ENCODE results near the gene SPINK9. TPM values are rescaled to one million over a fixed set of nuclear protein-coding genes. Genes with fewer than 3 reads are reported as not detected.
"Not testable (repeated sequence)": the region's sequence is repeated elsewhere in the genome, so short reads cannot be mapped to it uniquely, and the experiment has no call there.

SPINK9 gene
- total and polyA plus RNA-seq, 7 experiments from 2014 or later = 1.0 TPM; not detected in 6

DNA sequence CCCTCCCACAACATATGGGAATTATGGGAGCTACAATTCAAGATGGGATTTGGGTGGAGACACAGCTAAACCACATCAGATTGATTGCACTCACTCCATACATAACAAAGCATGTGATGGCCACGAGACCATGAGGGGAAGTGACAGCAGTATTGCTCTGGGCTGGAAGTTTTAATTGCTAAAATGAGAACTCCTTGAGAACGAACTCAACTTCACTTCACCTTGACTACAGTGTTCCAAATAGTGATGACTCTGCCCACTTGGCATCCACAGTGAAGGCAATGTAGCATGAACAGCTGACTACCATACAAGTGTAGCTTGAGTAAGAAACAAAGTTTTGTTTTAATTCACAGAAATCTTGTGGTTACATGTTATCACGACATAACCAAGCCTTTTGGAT is 23.9 kb upstream of the SPINK9 start:
- Histone ChIP-seq H3K27me3 (ENCODE audit: control insufficient read depth in 2 of 2, insufficient read depth in 2 of 2, low read length in 2 of 2) (no peaks in the 10 kb centered on the region), H3K4me3 (ENCODE audit: low read length) (no peak overlapping the region), H3K27ac (ENCODE audit: low read depth, low read length) (no peak overlapping the region), H3K36me3 (ENCODE audit: control insufficient read depth in 2 of 3, insufficient read depth in 3 of 3, low read length in 3 of 3) (no peaks in the 10 kb centered on the region), H3K4me1 (ENCODE audit: control insufficient read depth in 2 of 2, insufficient read depth in 2 of 2, low read length in 2 of 2) (no peaks in the 10 kb centered on the region), H3K9me3 (ENCODE audit: control insufficient read depth in 2 of 3, low read length in 3 of 3) (no peaks in the 10 kb centered on the region)
- ChIA-PET POLR2A (no interaction called here), CTCF (no interaction called here)
- intact Hi-C loops (cut with micrococcal nuclease) = loop anchor here in 1 of 2 donors (5.0 kb wide), 1 partner anchor 61 kb away; no protein-coding TSS in a partner anchor
- H3K27me3 Mint-ChIP-seq = peaks cover 0 to 11% (median 0%) of the 10 kb centered on the region in 5 donors
- peaks cover 0 to 15% (median 4%) of the 10 kb centered on the region in 5 donors for H3K36me3 Mint-ChIP-seq
- no peak overlapping the region for H3K27ac Mint-ChIP-seq
- ATAC-seq = no peak
- no peak for DNase-seq
- peaks cover 0 to 16% (median 6%) of the 10 kb centered on the region in 11 donors for H3K9me3 Mint-ChIP-seq
- H3K4me1 Mint-ChIP-seq = no peaks in the 10 kb centered on the region
- H3K4me3 Mint-ChIP-seq = no peak overlapping the region

DNA sequence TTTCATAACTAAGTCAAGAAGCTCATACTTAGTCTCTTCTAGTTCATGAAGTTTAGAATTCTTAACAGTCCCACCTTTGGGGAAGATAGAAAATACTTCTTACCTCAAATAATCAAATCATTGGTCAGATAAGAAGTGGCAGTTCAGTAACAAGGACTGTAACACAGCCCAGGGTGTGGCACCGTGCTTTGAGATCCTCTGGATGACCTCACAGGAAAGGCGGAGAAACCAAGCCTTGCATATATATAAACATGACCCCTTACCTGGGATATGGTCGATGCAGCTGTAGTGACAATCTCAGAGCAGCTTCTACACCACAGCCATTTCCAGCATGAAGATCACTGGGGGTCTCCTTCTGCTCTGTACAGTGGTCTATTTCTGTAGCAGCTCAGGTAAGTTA is 23.2 kb upstream of the SPINK9 start, which contains the start of gene SPINK7:
TSS of gene SPINK7 (plus strand) at position 271 of the 400 bp plus-strand sequence. CDS start at position 332, 61 bp downstream.
- peaks cover 0 to 15% (median 4%) of the 10 kb centered on the region in 5 donors for H3K36me3 Mint-ChIP-seq
- H3K4me1 Mint-ChIP-seq = no peaks in the 10 kb centered on the region
- Histone ChIP-seq H3K9me3 (ENCODE audit: control insufficient read depth in 2 of 3, low read length in 3 of 3) (no peaks in the 10 kb centered on the region), H3K36me3 (ENCODE audit: control insufficient read depth in 2 of 3, insufficient read depth in 3 of 3, low read length in 3 of 3) (no peaks in the 10 kb centered on the region), H3K4me1 (ENCODE audit: control insufficient read depth in 2 of 2, insufficient read depth in 2 of 2, low read length in 2 of 2) (no peaks in the 10 kb centered on the region), H3K27me3 (ENCODE audit: control insufficient read depth in 2 of 2, insufficient read depth in 2 of 2, low read length in 2 of 2) (no peaks in the 10 kb centered on the region), H3K27ac (ENCODE audit: low read depth, low read length) (no peak within 1 kb of the TSS), H3K4me3 (ENCODE audit: low read length) (no peak within 1 kb of the TSS)
- H3K4me3 Mint-ChIP-seq = no peak within 1 kb of the TSS
- intact Hi-C loops (cut with micrococcal nuclease) = loop anchor here in 1 of 2 donors (5.0 kb wide), 1 partner anchor 60 kb away; no protein-coding TSS in a partner anchor
- ATAC-seq (no peak), DNase-seq (no peak)
- H3K27me3 Mint-ChIP-seq = peaks cover 0 to 11% (median 0%) of the 10 kb centered on the region in 5 donors
- H3K9me3 Mint-ChIP-seq = peaks cover 0 to 16% (median 6%) of the 10 kb centered on the region in 11 donors
- POLR2A ChIA-PET = no interaction called here
- CTCF ChIA-PET = no interaction called here
- H3K27ac Mint-ChIP-seq = no peak within 1 kb of the TSS

- Mint-ChIP-seq H3K27ac (no peak overlapping the region), H3K36me3 (peaks cover 0 to 8% (median 0%) of the 10 kb centered on the region in 5 donors), H3K4me3 (no peak overlapping the region), H3K4me1 (no peaks in the 10 kb centered on the region), H3K27me3 (peaks cover 0 to 7% (median 0%) of the 10 kb centered on the region in 5 donors), H3K9me3 (peaks cover 0 to 9% (median 5%) of the 10 kb centered on the region in 11 donors)
- ChIA-PET CTCF (interaction anchor here (1.5 kb wide), 1 partner anchor 61 kb away, joined by 4 read pairs; no protein-coding TSS in a partner anchor), POLR2A (no interaction called here)
- ATAC-seq (no peak), DNase-seq (peak in 1 of 9 donors; percentile 8)
- no peaks in the 10 kb centered on the region for H3K27me3 ChIP-seq (ENCODE audit: control insufficient read depth in 2 of 2, insufficient read depth in 2 of 2, low read length in 2 of 2)
- no peak overlapping the region for H3K4me3 ChIP-seq (ENCODE audit: low read length)
- H3K9me3 ChIP-seq (ENCODE audit: control insufficient read depth in 2 of 3, low read length in 3 of 3) = no peaks in the 10 kb centered on the region
- intact Hi-C loops (cut with micrococcal nuclease) = loop anchor here in 1 of 2 donors (1.0 to 5.0 kb wide), 2 partner anchors 39 to 58 kb away; no protein-coding TSS in a partner anchor
- no peaks in the 10 kb centered on the region for H3K4me1 ChIP-seq (ENCODE audit: control insufficient read depth in 2 of 2, insufficient read depth in 2 of 2, low read length in 2 of 2)
- H3K36me3 ChIP-seq (ENCODE audit: control insufficient read depth in 2 of 3, insufficient read depth in 3 of 3, low read length in 3 of 3) = no peaks in the 10 kb centered on the region
- H3K27ac ChIP-seq (ENCODE audit: low read depth, low read length) = no peak overlapping the region
Observed at GRCh38 chr5:148314187-148314586, 21.2 kb upstream of the SPINK9 start.

- Histone ChIP-seq H3K36me3 (ENCODE audit: control insufficient read depth in 2 of 3, insufficient read depth in 3 of 3, low read length in 3 of 3) (no peaks in the 10 kb centered on the region), H3K4me3 (ENCODE audit: low read length) (no peak overlapping the region), H3K27ac (ENCODE audit: low read depth, low read length) (no peak overlapping the region), H3K27me3 (ENCODE audit: control insufficient read depth in 2 of 2, insufficient read depth in 2 of 2, low read length in 2 of 2) (no peaks in the 10 kb centered on the region), H3K9me3 (ENCODE audit: control insufficient read depth in 2 of 3, low read length in 3 of 3) (no peaks in the 10 kb centered on the region), H3K4me1 (ENCODE audit: control insufficient read depth in 2 of 2, insufficient read depth in 2 of 2, low read length in 2 of 2) (no peaks in the 10 kb centered on the region)
- intact Hi-C loops (cut with micrococcal nuclease) = loop anchor here in 1 of 2 donors (1.0 to 5.0 kb wide), 2 partner anchors 39 to 58 kb away; no protein-coding TSS in a partner anchor
- H3K4me3 Mint-ChIP-seq = no peak overlapping the region
- ChIA-PET CTCF (interaction anchor here (1.5 kb wide), 1 partner anchor 60 kb away, joined by 4 read pairs; no protein-coding TSS in a partner anchor), POLR2A (no interaction called here)
- peaks cover 0 to 3% (median 2%) of the 10 kb centered on the region in 7 donors for H3K4me1 Mint-ChIP-seq
- H3K36me3 Mint-ChIP-seq = peaks cover 0 to 4% (median 0%) of the 10 kb centered on the region in 5 donors
- H3K27me3 Mint-ChIP-seq = peaks cover 0 to 2% (median 0%) of the 10 kb centered on the region in 5 donors
- peaks cover 0 to 8% (median 2%) of the 10 kb centered on the region in 11 donors for H3K9me3 Mint-ChIP-seq
- DNase-seq (no peak), ATAC-seq (no peak)
- H3K27ac Mint-ChIP-seq = no peak overlapping the region
Observed at GRCh38 chr5:148314731-148315130, 20.6 kb upstream of the SPINK9 start.

- not testable (repeated sequence) for H3K36me3 Mint-ChIP-seq
- H3K27ac Mint-ChIP-seq = peak overlapping the region; percentile 15 to 86 (median 74)
Observed at GRCh38 chr5:148320011-148320963, 15.1 kb upstream of the SPINK9 start.

GRCh38 chr5:148333262-148333849 is 2.0 kb upstream of the SPINK9 start:
- no peaks in the 10 kb centered on the region for H3K27me3 ChIP-seq (ENCODE audit: control insufficient read depth in 2 of 2, insufficient read depth in 2 of 2, low read length in 2 of 2)
- peaks cover 4 to 23% (median 17%) of the 10 kb centered on the region in 11 donors for H3K9me3 Mint-ChIP-seq
- no peak overlapping the region for H3K27ac Mint-ChIP-seq
- ChIA-PET CTCF (no interaction called here), POLR2A (no interaction called here)
- no peaks in the 10 kb centered on the region for H3K4me1 Mint-ChIP-seq
- H3K36me3 ChIP-seq (ENCODE audit: control insufficient read depth in 2 of 3, insufficient read depth in 3 of 3, low read length in 3 of 3) = no peaks in the 10 kb centered on the region
- DNase-seq = no peak
- no peak overlapping the region for H3K27ac ChIP-seq (ENCODE audit: low read depth, low read length)
- no peak overlapping the region for H3K4me3 ChIP-seq (ENCODE audit: low read length)
- no peak overlapping the region for H3K4me3 Mint-ChIP-seq
- intact Hi-C loops (cut with micrococcal nuclease) = no loop called here
- H3K9me3 ChIP-seq (ENCODE audit: control insufficient read depth in 2 of 3, low read length in 3 of 3) = no peaks in the 10 kb centered on the region
- ATAC-seq = no peak
- H3K36me3 Mint-ChIP-seq = peaks cover 0 to 17% (median 12%) of the 10 kb centered on the region in 5 donors
- H3K27me3 Mint-ChIP-seq = peaks cover 0 to 5% (median 2%) of the 10 kb centered on the region in 5 donors
- no peaks in the 10 kb centered on the region for H3K4me1 ChIP-seq (ENCODE audit: control insufficient read depth in 2 of 2, insufficient read depth in 2 of 2, low read length in 2 of 2)

More at GRCh38 chr5:148320011-148320963, 15.1 kb upstream of the SPINK9 start:
- intact Hi-C loops (cut with micrococcal nuclease) = loop anchor here in 1 of 2 donors (2.0 kb wide), 1 partner anchor 63 kb away; the partner anchor contains the start of gene FBXO38
- H3K4me3 ChIP-seq (ENCODE audit: low read length); CTCF ChIA-PET; H3K27ac ChIP-seq (ENCODE audit: low read depth, low read length); H3K36me3 ChIP-seq (ENCODE audit: control insufficient read depth in 2 of 3, insufficient read depth in 3 of 3, low read length in 3 of 3); H3K9me3 Mint-ChIP-seq; H3K9me3 ChIP-seq (ENCODE audit: control insufficient read depth in 2 of 3, low read length in 3 of 3); H3K27me3 Mint-ChIP-seq; H3K27me3 ChIP-seq (ENCODE audit: control insufficient read depth in 2 of 2, insufficient read depth in 2 of 2, low read length in 2 of 2); H3K4me1 ChIP-seq (ENCODE audit: control insufficient read depth in 2 of 2, insufficient read depth in 2 of 2, low read length in 2 of 2); ATAC-seq: not testable (repeated sequence)
- DNase-seq = peak in 7 of 9 donors; percentile 8 to 57 (median 28)
- Mint-ChIP-seq H3K4me3 (peak overlapping the region; percentile 67 to 93 (median 82)), H3K4me1 (peaks cover 0 to 12% (median 4%) of the 10 kb centered on the region in 7 donors)
- POLR2A ChIA-PET = interaction anchor here (0.7 kb wide), 1 partner anchor 62 kb away, joined by 3 read pairs; no protein-coding TSS in a partner anchor

Data from naive thymus-derived CD4-positive, alpha-beta T cell (primary cell).